GM19043 (cell line): ENCODE data around the gene B3GNT2.
"Not testable (repeated sequence)": the region's sequence is repeated elsewhere in the genome, so short reads cannot be mapped to it uniquely, and the experiment has no call there.

Experiments used
- ATAC-seq: cut with Tn5 transposase; IDR thresholded peaks from one replicate; pipeline ENCODE4 v1.9.1; 2021; ENCODE audit warnings: low read depth; ENCODE audit not compliant: unreplicated experiment

The B3GNT2 gene, protein sequence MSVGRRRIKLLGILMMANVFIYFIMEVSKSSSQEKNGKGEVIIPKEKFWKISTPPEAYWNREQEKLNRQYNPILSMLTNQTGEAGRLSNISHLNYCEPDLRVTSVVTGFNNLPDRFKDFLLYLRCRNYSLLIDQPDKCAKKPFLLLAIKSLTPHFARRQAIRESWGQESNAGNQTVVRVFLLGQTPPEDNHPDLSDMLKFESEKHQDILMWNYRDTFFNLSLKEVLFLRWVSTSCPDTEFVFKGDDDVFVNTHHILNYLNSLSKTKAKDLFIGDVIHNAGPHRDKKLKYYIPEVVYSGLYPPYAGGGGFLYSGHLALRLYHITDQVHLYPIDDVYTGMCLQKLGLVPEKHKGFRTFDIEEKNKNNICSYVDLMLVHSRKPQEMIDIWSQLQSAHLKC

DNA sequence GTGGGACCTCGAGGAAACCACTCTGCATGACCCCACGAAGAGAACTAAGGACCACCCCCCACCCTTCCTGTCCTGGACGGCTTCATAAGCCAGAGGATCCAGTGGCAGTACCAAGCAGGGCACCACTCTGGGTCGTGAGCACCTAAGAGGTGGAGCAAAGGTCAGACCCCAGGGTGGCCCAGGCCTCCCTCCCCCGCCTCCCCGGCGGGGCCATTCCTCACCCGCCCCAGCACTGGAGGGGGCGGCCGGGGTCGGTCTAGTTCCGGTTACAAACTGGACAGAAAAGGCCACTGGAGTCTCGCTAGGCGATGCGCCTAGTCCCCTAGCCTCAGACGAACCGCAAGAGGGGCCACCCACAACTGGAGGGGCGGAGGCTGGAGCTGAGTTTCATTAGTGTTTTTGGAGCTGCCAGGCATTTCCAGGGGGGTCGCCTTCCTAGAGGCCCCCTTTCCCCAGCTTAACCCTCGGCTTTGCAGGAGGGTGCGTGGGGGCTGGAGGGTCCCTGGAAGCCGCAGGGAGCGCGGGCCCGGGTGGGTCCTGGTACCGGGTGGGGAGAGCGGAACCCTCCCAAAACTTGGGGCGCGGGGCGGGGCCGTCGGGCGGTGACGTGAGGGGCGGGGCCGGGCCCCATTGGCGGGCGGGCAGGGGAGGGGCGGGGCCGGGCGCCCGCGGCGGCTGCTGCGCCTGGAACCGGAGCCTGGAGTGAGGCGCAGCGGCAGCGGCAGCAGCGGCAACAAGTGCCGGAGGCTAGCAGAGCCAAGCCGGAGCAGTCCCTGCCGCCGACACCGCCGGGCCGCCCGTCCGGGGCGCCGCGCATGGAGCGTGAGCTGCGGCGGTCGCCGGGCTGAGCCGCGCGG is at the start of gene B3GNT2:
B3GNT2 (plus strand) TSS at position 695 of the 857 bp plus-strand sequence. CDS start 26,106 bp downstream, outside the sequence.
- ATAC-seq = peak; percentile 46

DNA sequence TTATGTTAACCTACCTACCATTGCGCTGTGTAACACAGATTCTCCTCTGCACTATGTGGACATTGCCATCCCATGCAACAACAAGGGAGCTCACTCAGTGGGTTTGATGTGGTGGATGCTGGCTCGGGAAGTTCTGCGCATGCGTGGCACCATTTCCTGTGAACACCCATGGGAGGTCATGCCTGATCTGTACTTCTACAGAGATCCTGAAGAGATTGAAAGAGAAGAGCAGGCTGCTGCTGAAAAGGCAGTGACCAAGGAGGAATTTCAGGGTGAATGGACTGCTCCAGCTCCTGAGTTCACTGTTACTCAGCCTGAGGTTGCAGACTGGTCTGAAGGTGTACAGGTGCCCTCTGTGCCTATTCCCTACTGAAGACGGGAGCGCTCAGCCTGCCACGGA is 49.1 kb upstream of the B3GNT2 start:
- not testable (repeated sequence) for ATAC-seq

DNA sequence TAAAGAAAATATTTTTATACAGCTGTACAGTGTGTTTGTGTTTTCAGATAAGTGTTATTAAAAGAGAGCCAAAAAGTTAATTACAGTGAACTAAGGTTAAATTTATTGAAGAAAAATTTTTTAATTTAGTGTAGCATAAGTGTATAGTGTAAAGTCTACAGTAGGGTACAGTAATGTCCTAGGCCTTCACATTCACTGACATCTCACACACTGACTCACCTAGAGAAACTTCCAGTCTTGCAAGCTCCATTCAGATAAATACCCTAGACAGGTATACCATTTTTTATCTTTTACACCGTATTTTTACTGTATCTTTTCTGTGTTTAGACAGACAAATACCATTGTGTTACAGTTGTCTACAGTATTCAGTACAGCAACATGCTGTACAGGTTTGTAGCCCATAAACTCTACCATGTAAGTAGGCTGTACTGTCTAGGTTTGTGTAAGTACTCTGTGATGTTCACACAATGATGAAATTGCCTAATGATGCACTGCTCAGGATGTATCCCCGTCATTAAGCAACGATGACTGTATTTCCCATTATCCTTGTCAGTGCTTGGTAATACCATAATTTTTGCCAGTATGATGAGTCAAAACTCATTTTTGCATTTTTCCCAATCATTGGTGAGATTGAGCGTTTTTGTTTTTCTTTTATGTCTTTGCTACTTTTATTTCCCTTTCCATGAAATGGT is 48.2 kb upstream of the B3GNT2 start:
- no peak for ATAC-seq

DNA sequence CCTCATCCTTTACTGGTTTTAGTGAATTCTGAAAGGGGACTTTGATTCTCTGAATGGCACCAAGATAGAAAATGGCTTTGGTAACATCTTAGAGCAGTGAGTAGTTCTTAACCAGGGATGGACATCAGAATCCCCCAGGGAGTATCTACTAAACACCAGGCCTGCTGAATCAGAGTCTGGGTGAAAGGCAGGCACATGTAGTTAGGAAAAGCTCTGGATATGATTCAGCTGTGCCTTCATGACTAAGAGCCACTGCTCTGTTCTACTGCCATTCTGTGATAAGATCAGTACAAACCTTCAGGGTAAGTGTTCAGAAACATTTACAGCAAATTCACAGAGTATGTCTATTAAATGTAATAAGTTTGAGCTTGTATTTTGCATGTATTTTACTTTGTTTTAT is 46.2 kb upstream of the B3GNT2 start:
- ATAC-seq = no peak

DNA sequence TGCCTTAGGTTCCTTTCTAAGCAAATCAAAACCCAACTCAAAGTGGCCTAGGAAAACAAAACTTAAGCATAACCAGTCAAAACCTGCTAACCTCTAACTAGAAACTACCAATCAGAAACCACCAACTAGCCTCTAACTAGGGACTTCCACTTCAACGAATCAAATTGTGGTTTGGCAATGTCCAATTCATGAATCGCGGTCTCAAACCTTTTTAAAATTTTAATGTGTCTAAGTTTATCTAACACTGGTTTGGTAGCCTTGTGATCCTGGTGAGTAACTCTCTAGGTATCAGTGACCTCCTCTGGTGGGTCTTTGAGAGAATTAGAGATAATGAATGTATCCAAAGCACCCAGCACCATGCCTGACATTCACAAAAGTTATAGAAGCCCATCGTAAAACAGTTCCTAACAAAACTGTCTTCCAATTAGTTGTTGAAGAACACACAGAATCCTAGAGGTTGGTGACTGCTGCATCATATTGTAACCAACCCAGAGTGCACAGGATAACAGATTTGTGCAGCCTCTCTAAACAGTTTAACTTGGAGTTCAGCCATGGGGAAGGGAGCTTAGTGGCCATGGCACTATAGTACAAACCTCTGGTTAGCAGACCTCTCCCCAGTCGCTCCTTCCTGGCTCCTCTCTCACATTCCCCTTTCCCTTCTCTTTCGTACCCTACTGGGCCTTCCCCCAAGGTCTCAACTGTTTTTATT is 45.2 kb upstream of the B3GNT2 start:
- no peak for ATAC-seq

DNA sequence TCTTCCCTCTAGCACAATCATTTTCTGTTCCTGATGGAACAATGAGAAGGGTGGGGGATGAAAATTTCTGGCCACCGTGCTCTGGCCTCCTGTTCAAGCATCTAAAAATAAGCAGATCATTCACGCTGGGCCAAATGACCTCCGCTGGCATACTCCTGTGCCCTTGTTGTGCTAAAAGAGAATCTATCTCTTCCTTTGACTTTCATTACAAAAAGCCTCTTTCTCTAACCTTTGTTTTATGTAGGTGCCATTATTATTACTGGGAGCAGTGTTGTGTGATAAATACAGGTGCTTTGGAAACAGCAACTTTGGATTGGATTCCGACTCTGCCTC is 44.6 kb upstream of the B3GNT2 start:
- no peak for ATAC-seq

DNA sequence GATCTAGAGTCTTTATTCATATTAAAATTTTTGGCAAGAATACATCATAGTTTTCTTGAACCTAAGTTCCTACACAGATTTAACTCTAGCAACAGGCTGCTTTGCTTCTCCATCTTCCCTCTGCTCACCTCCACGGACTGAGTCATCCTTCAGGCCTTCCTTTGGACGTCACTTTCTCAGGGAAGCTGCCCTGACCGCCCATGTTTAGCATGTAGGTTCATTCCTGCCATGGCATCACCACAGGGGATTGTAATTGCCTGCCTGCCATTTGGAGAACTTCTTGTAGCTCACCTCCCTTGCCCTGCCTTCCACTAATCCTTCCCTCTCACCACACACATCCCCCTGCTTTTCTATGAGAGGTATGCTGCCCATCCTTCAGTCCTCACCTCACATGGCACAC is 43.9 kb upstream of the B3GNT2 start:
- no peak for ATAC-seq

DNA sequence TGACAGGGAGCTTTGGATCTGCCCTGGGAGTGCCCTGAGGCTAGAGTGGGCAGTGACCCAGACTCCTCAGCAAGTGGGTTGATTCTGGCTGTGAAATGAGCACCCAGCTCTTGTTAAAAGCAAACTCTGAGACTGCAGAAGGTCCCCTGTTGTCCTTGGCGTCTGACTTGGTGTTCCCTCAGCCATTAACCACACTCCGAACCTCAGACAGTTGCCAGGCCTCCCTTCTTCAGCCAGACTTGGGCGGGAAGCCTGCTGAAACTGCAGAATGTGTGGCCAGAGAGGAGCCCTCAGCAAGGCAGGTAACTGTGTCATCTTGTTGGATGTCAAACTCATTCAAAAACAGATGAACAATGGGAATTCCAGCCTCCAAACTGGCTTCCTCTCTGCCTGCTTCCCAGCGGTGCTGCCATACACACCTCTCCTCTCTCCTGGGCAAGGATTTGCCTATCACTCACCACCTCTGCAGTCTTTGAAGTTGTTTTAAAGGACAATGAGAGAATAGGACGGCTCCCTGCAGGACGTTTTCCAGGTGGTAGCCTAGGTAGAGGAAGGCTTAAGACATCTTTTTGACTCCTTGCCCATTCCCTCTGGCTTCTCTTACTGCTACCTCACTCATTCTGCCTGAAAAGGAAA is 38.9 kb upstream of the B3GNT2 start:
- ATAC-seq = no peak

DNA sequence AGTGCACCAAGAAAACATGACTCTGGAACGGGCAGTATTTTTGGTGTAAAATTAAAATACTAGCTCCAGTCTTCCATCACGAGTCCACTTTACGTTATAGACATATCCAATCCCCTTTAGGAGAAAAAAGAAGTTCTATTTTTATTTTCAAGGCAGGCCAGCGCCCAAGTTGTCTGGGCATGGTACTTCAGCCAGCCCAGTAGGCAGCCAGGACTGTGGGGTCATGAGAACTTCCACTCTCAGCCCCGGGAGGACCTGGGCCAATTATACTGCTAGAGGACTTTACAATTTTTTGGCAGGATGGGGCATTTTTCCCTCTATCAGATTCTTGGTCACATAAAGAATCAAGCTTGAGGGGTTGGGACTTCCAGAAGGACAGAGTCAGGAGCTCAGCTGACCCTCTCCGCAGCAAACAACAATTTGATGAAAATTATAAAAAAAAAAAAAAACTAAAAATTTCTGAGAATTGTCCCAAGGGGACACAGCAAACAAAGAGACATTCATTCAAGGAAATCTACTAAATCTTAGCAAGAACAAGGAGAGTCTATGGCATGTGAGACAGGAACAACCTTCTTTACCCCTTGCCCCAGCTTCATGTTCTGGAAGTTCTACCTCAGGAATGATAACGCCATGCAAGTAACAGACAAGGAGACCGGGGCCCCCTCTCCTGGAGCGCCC is 37.3 kb upstream of the B3GNT2 start:
- ATAC-seq = no peak

DNA sequence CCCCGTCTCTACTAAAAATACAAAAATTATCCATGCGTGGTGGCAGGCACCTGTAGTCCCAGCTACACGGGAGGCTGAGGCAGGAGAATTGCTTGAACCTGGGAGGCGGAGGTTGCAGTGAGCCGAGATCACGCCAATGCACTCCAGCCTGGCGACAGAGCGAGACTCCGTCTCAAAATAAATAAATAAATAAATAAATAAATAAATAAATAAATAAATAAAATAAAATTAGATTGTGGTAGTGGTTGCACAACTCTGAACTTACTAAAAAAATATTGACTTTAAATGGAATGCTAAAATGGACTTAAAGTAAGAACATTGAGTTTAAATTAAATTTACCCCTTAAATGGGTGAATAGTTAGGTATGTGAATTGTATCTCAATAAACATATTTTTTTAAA is 35.2 kb upstream of the B3GNT2 start:
- not testable (repeated sequence) for ATAC-seq

DNA sequence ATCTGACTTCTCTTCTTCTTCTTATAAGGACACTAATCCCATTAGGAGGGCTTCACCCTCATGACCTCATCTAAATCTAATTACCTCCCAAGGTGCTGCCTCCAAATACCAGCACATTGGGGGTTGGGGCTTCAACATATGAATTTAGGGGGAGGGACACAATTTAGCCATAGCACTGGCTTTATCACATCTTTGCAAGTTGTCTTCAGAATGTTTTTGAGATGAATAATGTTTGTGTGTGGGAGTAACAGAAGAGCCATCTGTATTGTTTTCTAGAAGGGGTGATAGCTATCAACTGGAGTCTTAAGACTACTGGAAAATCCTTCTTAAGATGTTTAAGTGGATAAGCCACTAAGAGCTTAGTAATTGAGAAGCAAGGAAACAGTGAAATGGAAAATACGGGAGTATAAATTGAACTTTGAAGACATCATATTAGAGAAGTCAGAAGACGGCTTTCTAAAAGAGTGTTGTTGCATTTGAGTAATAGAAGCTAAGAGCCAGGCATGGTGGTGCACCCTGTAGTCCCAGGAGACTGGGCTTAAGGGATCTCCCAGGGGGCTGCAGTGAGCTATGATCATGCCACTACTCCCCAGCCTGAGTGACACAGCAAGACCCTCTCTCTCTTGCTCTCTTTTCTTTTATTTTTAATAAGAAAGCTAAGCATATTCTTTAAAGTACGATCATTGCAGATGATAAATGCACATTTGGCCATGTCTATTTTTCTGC is 32.6 kb upstream of the B3GNT2 start:
- ATAC-seq = no peak

DNA sequence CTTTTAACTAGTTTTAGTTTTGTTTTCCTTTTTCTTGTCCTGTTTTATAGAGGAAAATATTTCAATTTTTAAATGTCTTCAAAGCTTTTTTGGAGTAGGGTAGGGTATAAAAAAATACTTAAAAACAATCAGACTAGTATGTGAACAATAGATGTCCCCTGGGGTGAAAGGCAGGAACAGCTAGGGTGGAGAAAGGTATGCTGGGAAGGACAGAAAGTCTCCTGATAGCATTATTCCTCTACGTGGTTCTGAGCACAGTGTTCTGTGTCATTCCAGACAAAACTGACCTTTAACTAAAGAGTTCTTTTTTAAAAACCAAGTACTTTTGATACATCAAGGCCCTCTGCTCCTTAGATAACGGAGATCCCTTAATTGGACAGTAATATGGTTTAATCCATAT is 32.1 kb upstream of the B3GNT2 start:
- ATAC-seq = no peak

DNA sequence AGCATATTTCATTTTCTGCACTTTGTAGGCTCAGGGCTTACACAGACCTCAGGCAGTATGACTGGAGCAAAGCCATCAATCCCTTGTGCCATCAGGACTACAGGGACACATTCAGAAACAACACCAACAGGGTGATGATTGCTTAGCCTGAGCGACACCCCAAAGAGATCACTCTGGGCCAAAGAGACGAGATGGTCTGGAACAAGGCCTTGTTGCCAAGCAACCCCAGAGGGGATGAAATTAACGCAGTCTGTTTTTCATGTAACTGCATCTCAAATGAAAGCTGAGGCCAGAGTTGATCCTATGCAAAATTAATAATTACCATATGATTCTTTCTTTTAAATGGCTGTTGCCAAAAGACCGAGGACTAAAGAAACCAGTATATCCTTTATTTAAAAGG is 20.2 kb upstream of the B3GNT2 start:
- ATAC-seq = no peak

DNA sequence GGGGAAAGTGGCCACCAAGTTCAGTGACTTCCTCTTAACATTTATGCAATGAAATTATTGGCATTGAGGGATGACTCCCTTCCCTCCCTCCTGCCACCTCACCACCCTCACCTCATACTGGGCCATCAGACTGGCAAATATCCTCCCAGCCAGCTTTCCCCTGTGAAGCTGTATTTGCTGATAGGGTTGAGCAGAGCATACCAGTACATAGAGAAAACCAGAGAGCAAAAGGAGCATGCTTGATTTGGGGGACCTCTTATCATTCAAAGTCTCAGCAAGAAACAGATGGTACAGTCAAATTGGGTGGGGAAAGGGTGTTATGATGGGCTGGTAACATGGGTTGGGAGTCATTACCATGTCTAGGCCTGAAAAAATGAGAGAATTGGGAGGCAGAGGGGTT is 19.1 kb upstream of the B3GNT2 start:
- no peak for ATAC-seq

DNA sequence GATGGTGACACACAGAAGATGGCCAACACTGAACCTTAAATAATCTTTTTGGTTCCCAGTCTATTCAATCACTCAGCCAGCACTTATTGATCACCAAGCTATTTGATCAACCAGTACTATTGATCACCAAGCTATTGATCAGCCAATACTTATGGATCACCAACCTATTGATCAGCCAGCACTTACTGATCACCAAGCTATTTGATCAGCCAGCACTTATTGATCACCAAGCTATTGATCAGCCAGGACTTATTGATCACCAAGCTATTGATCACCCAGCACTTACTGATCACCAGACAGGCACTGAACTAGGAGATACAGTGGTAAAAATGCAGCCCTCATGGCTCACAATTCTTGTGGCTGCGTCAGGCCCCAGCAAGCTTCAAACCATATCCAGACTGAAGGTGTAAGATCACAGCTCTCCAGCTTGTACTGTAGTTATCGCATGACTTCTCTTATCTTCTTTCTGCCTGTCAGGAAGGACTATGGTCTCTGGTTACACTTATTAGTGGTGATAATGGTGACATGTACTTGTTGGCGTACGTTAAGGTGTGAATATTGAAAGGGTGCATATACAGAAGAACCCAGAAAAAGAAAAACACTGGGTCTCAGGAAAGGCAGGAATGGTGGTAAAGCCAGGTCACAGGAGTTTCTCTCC is 18.4 kb upstream of the B3GNT2 start:
- no peak for ATAC-seq

DNA sequence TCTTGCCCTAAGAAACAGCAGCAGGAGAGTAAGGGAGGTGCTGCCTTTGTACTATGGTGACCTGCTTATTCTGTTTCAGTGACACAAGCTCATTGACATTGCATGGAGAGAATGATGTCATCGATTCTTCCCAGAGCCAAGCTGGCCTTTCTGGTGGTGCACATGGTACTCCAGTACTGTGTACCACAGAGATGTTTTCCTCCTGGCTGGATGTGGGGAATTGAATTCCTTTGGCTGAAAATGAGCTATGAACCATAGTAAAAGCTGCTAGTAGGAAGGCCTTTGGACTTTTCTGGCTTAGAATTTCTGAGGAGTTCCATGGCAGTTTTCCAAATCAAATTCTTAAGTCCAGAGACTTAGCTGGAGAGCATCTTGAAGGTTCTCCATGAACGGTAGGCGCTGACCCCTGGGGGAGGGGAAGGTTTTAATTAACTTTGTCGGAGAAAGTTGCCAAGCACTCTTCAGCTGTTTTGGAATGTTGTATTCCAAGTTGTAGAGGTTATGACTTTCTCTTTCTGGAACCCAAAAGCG is 17.1 kb upstream of the B3GNT2 start:
- no peak for ATAC-seq

DNA sequence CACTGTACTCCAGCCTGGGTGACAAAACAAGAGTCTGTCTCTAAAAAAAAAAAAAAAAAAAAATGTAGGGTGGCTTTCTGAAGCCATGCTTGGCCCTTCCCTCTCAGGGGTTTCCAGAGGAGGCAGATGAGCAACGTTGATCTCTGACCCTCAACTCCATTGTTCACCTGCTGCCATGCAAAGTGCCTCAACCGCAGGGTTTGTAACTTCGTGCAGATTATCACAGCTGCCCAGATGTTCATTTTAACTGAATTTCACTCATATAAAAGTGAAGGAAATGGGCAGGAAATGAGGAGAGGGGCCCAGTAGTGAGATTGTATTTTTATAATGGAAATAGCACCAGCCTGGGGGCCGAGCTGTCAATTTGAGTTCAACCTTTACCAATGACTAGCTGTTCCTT is 14.9 kb upstream of the B3GNT2 start:
- no peak for ATAC-seq

DNA sequence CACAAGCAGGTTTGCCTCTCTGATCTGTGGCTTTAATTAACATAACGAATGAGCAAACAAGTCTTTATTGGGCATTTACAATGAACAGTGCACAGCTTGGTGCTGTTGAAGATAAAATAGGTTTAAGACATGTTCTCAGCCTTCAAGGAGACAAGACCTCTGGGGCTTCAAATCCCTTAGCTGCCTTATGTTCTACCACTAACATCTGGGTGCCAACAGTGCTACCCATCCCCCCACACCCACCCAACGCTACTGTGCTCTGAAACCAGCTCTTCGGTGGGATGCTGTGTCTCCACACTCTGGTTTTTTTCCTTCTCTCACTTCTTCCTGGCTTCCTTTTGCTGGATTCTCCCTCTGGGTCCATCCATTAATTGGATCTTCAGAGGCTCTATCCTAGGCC is 14.1 kb upstream of the B3GNT2 start:
- no peak for ATAC-seq
